Cardiac fibroblast (primary cell): ENCODE data around the gene ACO2.

Experiments
- DNase-seq, 2 donors: peaks; one replicate each; pipeline versions ENCODE4 v3.0.0 to v3.0.0-alpha.2; 2010; ENCODE audit warnings: low read depth in 2 of 2
- H3K4me3 ChIP-seq, 2 donors: replicated peaks in 1 of 2; 1 replicate in 1 of 2; 2 replicates in 1 of 2; pipeline ENCODE4 v1.5.1; 2011; ENCODE audit warnings: low read depth in 2 of 2, low read length in 2 of 2, mild to moderate bottlenecking in 2 of 2, moderate library complexity in 1 of 2
- TF ChIP-seq, protein P1 (sequence below): IDR thresholded peaks from one replicate; pipeline ENCODE4 v1.5.1; 2011; ENCODE audit warnings: low read depth, mild to moderate bottlenecking, low read length, inconsistent platforms

Gene ACO2

DNA sequence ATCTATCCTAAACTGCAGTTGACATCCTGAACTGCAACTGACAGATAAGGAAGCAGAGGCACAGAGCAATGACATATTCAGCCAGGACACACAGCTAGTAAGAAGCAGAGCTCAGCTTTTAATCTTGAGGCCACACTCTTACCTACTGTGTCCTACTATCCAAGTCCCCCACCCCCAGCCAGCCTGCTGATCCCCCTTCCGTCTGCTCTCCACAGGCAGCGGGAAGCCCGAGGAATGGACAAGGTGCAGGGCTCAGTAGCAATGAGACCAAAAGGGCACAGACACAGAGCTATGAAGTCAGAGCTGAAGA, 71.0 kb downstream of the ACO2 start:
- DNase-seq = no peak
- no peak overlapping the region for H3K4me3 ChIP-seq
- TF ChIP-seq, protein P1, sequence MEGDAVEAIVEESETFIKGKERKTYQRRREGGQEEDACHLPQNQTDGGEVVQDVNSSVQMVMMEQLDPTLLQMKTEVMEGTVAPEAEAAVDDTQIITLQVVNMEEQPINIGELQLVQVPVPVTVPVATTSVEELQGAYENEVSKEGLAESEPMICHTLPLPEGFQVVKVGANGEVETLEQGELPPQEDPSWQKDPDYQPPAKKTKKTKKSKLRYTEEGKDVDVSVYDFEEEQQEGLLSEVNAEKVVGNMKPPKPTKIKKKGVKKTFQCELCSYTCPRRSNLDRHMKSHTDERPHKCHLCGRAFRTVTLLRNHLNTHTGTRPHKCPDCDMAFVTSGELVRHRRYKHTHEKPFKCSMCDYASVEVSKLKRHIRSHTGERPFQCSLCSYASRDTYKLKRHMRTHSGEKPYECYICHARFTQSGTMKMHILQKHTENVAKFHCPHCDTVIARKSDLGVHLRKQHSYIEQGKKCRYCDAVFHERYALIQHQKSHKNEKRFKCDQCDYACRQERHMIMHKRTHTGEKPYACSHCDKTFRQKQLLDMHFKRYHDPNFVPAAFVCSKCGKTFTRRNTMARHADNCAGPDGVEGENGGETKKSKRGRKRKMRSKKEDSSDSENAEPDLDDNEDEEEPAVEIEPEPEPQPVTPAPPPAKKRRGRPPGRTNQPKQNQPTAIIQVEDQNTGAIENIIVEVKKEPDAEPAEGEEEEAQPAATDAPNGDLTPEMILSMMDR = no peak

DNA sequence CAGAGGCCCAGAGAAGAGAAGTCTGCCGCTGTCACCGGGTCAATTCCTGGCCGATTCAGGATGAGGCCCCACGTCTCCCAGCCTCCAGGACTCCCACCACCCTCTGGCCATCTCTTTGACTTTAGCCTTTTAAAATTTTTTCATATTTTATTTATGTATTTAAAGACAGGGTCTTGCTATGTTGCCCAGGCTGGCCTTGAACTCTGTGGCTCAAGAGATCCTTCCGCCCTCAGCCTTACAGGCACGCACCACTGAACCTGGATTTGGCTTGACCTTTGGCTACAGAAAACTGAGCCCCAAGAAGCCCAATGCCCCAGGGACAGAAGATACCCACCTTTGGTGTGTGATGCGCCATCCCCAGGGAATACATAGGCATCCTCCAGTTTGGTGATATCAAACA, 71.4 kb downstream of the ACO2 start:
- DNase-seq = no peak
- H3K4me3 ChIP-seq = no peak overlapping the region
- TF ChIP-seq, protein P1 = no peak

DNA sequence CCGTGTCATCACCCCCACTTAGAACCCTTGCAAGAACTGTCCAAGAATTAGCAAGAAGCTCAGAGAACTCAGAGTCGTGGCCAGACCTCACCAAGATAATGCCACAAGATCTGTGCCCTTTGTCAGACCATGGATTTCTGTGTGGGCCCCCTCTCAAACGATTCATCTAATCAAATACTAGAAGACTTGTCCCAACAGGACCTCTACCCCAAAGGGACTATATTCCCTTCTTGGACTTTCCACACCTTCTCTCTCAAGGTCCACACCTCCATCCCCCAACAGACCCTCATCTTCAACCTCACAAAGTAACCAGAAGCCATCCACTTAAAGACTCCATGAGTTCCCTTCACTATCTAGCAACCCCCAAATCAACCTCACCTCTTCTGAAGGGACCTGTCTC, 72.6 kb downstream of the ACO2 start:
- H3K4me3 ChIP-seq = no peak overlapping the region
- TF ChIP-seq, protein P1 = no peak
- no peak for DNase-seq

DNA sequence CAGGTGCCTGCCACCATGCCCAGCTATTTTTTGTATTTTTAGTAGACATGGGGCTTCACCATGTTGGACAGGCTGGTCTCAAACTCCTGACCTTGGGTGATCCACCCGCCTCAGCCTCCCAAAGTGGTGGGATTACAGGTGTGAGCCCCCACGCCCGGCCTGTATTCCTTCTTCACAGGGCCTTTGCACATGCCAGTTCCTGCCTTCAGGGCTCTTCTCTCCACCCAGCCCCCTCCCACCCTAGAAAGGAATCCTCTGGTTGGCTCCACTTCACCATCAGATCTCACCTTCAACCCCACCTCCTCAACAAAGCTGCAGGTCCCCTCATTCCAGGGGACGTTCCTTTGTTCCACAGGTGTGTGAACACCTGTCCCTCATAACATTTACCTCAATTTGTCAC, 73.3 kb downstream of the ACO2 start:
- DNase-seq = no peak
- TF ChIP-seq, protein P1 = no peak
- H3K4me3 ChIP-seq = no peak overlapping the region

DNA sequence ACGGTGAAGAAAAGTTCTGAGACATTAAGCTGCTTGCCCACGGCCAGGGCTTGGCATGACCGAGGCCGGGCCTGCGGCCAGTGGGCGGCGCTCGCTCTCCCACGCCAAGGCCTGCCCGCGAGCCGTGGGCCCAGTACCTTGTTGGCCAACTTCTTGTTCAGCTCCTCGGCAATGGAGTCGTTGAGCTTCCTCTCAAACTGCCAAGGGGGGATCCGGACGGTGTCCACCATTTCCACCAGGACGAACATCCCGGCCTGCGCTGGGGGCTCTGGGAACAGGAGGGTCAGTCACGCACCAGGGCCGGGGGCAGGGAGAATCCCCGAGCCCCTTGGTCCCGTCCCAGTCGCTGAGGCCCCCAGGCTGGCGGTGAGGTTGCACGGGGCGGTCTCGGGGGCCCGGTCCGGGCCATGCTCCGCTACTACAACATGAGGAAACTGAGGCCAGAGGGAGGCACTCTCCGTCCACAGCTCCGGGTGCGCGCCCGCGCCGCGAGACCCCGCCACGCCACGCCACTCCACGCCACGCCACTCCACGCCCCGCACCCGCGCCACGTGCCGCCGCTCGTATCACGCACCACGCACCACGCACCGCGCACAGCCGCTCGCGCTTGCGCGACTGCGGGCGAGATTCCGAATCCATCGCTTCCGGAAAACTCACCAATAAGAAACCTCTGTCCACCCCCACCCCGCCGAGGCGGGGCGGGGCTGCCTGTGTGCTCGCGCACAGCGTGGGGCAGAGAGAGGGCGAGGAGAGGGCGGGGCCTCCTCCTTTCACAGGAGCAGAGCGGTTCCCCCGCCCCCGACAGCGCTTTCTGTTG, 75.1 kb downstream of the ACO2 start, which contains the start of gene POLR3H:
Gene POLR3H (minus strand): TSS at position 617 of the 817 bp plus-strand sequence. CDS start 369 bp downstream, at position 248.
- TF ChIP-seq, protein P1 = peak; percentile 44
- H3K4me3 ChIP-seq = peak within 1 kb of the TSS; percentile 93 to 96
- DNase-seq = peak; percentile 97 to 98

DNA sequence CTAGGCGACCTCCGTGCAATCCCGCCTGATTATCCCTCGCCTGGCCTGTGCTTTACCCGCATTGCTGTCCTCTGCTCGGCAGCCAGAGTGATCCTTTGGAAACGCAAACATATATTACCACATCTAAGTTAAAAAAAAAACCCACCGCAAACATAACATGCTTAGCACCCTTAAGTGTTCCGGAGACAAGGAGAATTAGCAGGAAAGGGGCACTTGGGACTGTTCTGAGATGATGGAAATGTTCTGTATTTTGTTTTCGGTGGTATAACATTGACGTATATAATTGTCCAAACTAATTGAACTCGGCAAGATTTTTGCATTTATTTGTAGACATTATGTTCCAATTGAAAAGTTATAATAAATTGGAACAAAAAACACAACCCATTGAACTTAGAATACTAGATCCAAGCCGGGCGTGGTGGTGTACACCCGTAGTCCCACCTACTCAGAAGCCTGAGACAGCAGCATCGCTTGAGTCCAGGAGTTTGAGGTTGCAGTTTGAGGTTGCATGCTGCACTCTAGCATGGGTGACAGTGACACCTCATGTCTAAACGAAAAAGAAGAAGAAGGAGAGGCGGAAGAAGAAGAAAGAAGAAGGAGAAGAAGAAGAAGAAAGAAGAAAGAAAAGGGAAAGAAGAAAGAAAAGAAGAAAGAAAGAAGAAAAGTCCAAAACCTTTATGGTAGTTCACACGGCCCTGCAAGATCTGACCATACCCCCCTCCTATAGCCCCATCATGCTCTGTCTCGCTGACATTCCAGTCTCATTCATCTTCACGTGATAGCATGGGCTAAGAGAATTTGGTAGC, 76.0 kb downstream of the ACO2 start:
- no peak for DNase-seq
- H3K4me3 ChIP-seq = peak overlapping the region; percentile 13 to 96
- TF ChIP-seq, protein P1 = no peak
